Measurements from ENCODE around the gene XRN1.
A peak's percentile ranks its signal among the peaks of the same experiment; 100 is the strongest.

Gene XRN1

GRCh38 chr3:142447852-142448823, at the start of gene XRN1:
Gene XRN1, minus strand, starts transcription at chr3:142448037. Its CDS starts 93 bp downstream, at chr3:142447944.
- H3K4me3 ChIP-seq, result peak within 1 kb of the TSS; percentile 90
- peaks cover 10% of the 10 kb centered on the region; the same call in 1 of the 2 replicates for H3K4me1 ChIP-seq
- peak; percentile 77 to 96 for DNase-seq (ENCODE audit: low spot score in 2 of 2)
- H3K27me3 ChIP-seq (ENCODE audit: low read depth), result no peaks in the 10 kb centered on the region
- 0 out of 2 replicates have a peak, but pooled peaks cover 8% of the 10 kb centered on the region for H3K36me3 ChIP-seq (replicated peaks)
- in situ Hi-C loops (cut with MboI; ENCODE audit: low sequenced_read_pairs), result no loop called here
- H3K9me3 ChIP-seq, result no peaks in the 10 kb centered on the region

- Histone ChIP-seq H3K9me3 (no peaks in the 10 kb centered on the region), H3K4me3 (no peak overlapping the region), H3K36me3 (replicated peaks) (peaks cover 37% of the 10 kb centered on the region), H3K27me3 (ENCODE audit: low read depth) (no peaks in the 10 kb centered on the region), H3K4me1 (no peaks in the 10 kb centered on the region; the same call in 1 of the 2 replicates)
- in situ Hi-C loops (cut with MboI; ENCODE audit: low sequenced_read_pairs), result no loop called here
- DNase-seq (ENCODE audit: low spot score in 2 of 2), result no peak
These were observed 47.3 kb upstream of the XRN1 start for GRCh38 chr3:142495103-142495502.

GRCh38 chr3:142492184-142492583, 44.3 kb upstream of the XRN1 start:
- no peak for DNase-seq (ENCODE audit: low spot score in 2 of 2)
- H3K27me3 ChIP-seq (ENCODE audit: low read depth), result no peaks in the 10 kb centered on the region
- no peak overlapping the region for H3K4me3 ChIP-seq
- in situ Hi-C loops (cut with MboI; ENCODE audit: low sequenced_read_pairs), result no loop called here
- no peaks in the 10 kb centered on the region; the same call in 1 of the 2 replicates for H3K4me1 ChIP-seq
- H3K36me3 ChIP-seq (replicated peaks), result peaks cover 27% of the 10 kb centered on the region
- no peaks in the 10 kb centered on the region for H3K9me3 ChIP-seq

- H3K4me3 ChIP-seq, result no peak overlapping the region
- H3K4me1 ChIP-seq, result no peaks in the 10 kb centered on the region; the same call in 1 of the 2 replicates
- no peaks in the 10 kb centered on the region for H3K9me3 ChIP-seq
- H3K27me3 ChIP-seq (ENCODE audit: low read depth), result no peaks in the 10 kb centered on the region
- DNase-seq (ENCODE audit: low spot score in 2 of 2), result no peak
- peaks cover 26% of the 10 kb centered on the region for H3K36me3 ChIP-seq (replicated peaks)
- in situ Hi-C loops (cut with MboI; ENCODE audit: low sequenced_read_pairs), result no loop called here
These were observed 41.9 kb upstream of the XRN1 start for GRCh38 chr3:142489572-142490323.

GRCh38 chr3:142484912-142485435, 37.1 kb upstream of the XRN1 start:
- H3K27me3 ChIP-seq (ENCODE audit: low read depth), result no peaks in the 10 kb centered on the region
- DNase-seq (ENCODE audit: low spot score in 2 of 2), result no peak
- no peaks in the 10 kb centered on the region for H3K4me1 ChIP-seq
- in situ Hi-C loops (cut with MboI; ENCODE audit: low sequenced_read_pairs), result no loop called here
- peaks cover 4% of the 10 kb centered on the region; the same call in 1 of the 2 replicates for H3K9me3 ChIP-seq
- H3K36me3 ChIP-seq (replicated peaks), result peaks cover 25% of the 10 kb centered on the region
- no peak overlapping the region for H3K4me3 ChIP-seq

- Histone ChIP-seq H3K9me3 (peaks cover 4% of the 10 kb centered on the region; the same call in 1 of the 2 replicates), H3K4me3 (no peak overlapping the region), H3K36me3 (replicated peaks) (peaks cover 25% of the 10 kb centered on the region), H3K27me3 (ENCODE audit: low read depth) (no peaks in the 10 kb centered on the region), H3K4me1 (no peaks in the 10 kb centered on the region)
- no peak for DNase-seq (ENCODE audit: low spot score in 2 of 2)
- in situ Hi-C loops (cut with MboI; ENCODE audit: low sequenced_read_pairs), result no loop called here
These were observed 33.4 kb upstream of the XRN1 start for GRCh38 chr3:142481196-142481595.

GRCh38 chr3:142470826-142471225, 23.0 kb upstream of the XRN1 start:
- Histone ChIP-seq H3K4me1 (no peaks in the 10 kb centered on the region; the same call in 1 of the 2 replicates), H3K36me3 (replicated peaks) (no peaks in the 10 kb centered on the region; the same call in none of the 2 replicates), H3K4me3 (no peak overlapping the region), H3K27me3 (ENCODE audit: low read depth) (no peaks in the 10 kb centered on the region), H3K9me3 (no peaks in the 10 kb centered on the region)
- in situ Hi-C loops (cut with MboI; ENCODE audit: low sequenced_read_pairs), result no loop called here
- DNase-seq (ENCODE audit: low spot score in 2 of 2), result no peak

- no peaks in the 10 kb centered on the region; the same call in 1 of the 2 replicates for H3K4me1 ChIP-seq
- no peak overlapping the region for H3K4me3 ChIP-seq
- H3K27me3 ChIP-seq (ENCODE audit: low read depth), result no peaks in the 10 kb centered on the region
- no peaks in the 10 kb centered on the region; the same call in 1 of the 2 replicates for H3K36me3 ChIP-seq (replicated peaks)
- H3K9me3 ChIP-seq, result no peaks in the 10 kb centered on the region
- in situ Hi-C loops (cut with MboI; ENCODE audit: low sequenced_read_pairs), result no loop called here
- no peak for DNase-seq (ENCODE audit: low spot score in 2 of 2)
These were observed 20.6 kb upstream of the XRN1 start for GRCh38 chr3:142468456-142468855.

- no peak overlapping the region for H3K4me3 ChIP-seq
- H3K27me3 ChIP-seq (ENCODE audit: low read depth), result no peaks in the 10 kb centered on the region
- no peaks in the 10 kb centered on the region; the same call in 1 of the 2 replicates for H3K4me1 ChIP-seq
- H3K9me3 ChIP-seq, result no peaks in the 10 kb centered on the region
- DNase-seq (ENCODE audit: low spot score in 2 of 2), result no peak
- H3K36me3 ChIP-seq (replicated peaks), result no peaks in the 10 kb centered on the region; the same call in 1 of the 2 replicates
- in situ Hi-C loops (cut with MboI; ENCODE audit: low sequenced_read_pairs), result no loop called here
These were observed 19.9 kb upstream of the XRN1 start for GRCh38 chr3:142467768-142468167.

- Histone ChIP-seq H3K4me3 (no peak overlapping the region), H3K27me3 (ENCODE audit: low read depth) (no peaks in the 10 kb centered on the region), H3K9me3 (no peaks in the 10 kb centered on the region), H3K36me3 (replicated peaks) (peaks cover 10% of the 10 kb centered on the region), H3K4me1 (no peaks in the 10 kb centered on the region)
- in situ Hi-C loops (cut with MboI; ENCODE audit: low sequenced_read_pairs), result no loop called here
- DNase-seq (ENCODE audit: low spot score in 2 of 2), result no peak
These were observed 12.9 kb upstream of the XRN1 start for GRCh38 chr3:142460689-142461088.

- DNase-seq (ENCODE audit: low spot score in 2 of 2), result no peak
- H3K27me3 ChIP-seq (ENCODE audit: low read depth), result no peaks in the 10 kb centered on the region
- no peak overlapping the region for H3K4me3 ChIP-seq
- in situ Hi-C loops (cut with MboI; ENCODE audit: low sequenced_read_pairs), result no loop called here
- H3K36me3 ChIP-seq (replicated peaks), result peaks cover 10% of the 10 kb centered on the region
- no peaks in the 10 kb centered on the region for H3K9me3 ChIP-seq
- no peaks in the 10 kb centered on the region for H3K4me1 ChIP-seq
These were observed 12.1 kb upstream of the XRN1 start for GRCh38 chr3:142459929-142460328.

GRCh38 chr3:142459096-142459495, 11.3 kb upstream of the XRN1 start:
- in situ Hi-C loops (cut with MboI; ENCODE audit: low sequenced_read_pairs), result no loop called here
- Histone ChIP-seq H3K27me3 (ENCODE audit: low read depth) (no peaks in the 10 kb centered on the region), H3K4me3 (no peak overlapping the region), H3K36me3 (replicated peaks) (peaks cover 10% of the 10 kb centered on the region), H3K4me1 (no peaks in the 10 kb centered on the region), H3K9me3 (no peaks in the 10 kb centered on the region)
- DNase-seq (ENCODE audit: low spot score in 2 of 2), result no peak

GRCh38 chr3:142450881-142451280, 3.0 kb upstream of the XRN1 start:
- no peaks in the 10 kb centered on the region for H3K27me3 ChIP-seq (ENCODE audit: low read depth)
- no peaks in the 10 kb centered on the region for H3K9me3 ChIP-seq
- H3K4me1 ChIP-seq, result peaks cover 7% of the 10 kb centered on the region; the same call in 1 of the 2 replicates
- in situ Hi-C loops (cut with MboI; ENCODE audit: low sequenced_read_pairs), result no loop called here
- no peak for DNase-seq (ENCODE audit: low spot score in 2 of 2)
- H3K36me3 ChIP-seq (replicated peaks), result 0 out of 2 replicates have a peak, but pooled peaks cover 8% of the 10 kb centered on the region
- no peak overlapping the region for H3K4me3 ChIP-seq

Data from HAP-1 (cell line).